NB4 (cell line): ENCODE measurements around the gene CGB1.

Experiments used
- POLR2A ChIP-seq: IDR thresholded peaks from 2 replicates; pipeline ENCODE4 v1.6.1; 2011; ENCODE audit warnings: mild to moderate bottlenecking; ENCODE audit not compliant: insufficient read length; ENCODE audit errors: extremely low read depth
- TF ChIP-seq, protein P1 (sequence below): IDR thresholded peaks from one replicate; pipeline ENCODE4 v1.5.1; 2012; ENCODE audit warnings: low read depth, low read length
- TF ChIP-seq, protein P2 (sequence below): IDR thresholded peaks from 2 replicates; pipeline ENCODE4 v1.6.1; 2011; ENCODE audit warnings: low read depth, low read length

DNA sequence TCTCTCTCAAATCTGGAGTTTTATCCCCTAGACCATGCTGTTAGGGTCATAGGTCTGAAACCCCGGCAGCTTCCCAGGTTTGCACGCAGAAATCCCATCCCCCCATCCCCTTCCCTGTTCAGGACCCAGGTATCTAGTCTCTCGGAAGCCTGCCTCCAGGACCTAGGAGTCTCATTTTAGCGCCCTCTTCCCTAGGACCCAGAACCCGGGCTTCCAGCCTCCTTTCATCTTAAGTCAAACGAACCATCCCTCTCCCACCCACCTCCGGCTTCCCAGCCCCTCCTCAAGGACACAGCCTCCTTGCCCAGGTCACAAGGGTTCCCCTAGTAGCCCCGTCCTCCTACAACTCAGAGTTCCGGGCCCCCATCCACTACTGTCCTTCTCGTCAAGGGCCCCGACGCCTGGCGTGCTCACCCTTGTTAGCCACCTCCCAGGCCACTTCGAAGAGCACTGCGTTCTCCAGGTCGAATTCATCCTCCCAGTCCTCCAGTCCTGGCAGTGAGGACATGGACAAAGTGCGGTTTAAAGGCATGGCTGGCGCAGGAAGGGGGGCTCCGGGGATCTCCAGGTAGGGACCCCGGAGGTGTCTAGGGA lies 44.0 kb downstream of the CGB1 start:
- TF ChIP-seq, protein P1, sequence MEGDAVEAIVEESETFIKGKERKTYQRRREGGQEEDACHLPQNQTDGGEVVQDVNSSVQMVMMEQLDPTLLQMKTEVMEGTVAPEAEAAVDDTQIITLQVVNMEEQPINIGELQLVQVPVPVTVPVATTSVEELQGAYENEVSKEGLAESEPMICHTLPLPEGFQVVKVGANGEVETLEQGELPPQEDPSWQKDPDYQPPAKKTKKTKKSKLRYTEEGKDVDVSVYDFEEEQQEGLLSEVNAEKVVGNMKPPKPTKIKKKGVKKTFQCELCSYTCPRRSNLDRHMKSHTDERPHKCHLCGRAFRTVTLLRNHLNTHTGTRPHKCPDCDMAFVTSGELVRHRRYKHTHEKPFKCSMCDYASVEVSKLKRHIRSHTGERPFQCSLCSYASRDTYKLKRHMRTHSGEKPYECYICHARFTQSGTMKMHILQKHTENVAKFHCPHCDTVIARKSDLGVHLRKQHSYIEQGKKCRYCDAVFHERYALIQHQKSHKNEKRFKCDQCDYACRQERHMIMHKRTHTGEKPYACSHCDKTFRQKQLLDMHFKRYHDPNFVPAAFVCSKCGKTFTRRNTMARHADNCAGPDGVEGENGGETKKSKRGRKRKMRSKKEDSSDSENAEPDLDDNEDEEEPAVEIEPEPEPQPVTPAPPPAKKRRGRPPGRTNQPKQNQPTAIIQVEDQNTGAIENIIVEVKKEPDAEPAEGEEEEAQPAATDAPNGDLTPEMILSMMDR = no peak
- TF ChIP-seq POLR2A = no peak
- TF ChIP-seq, protein P2, sequence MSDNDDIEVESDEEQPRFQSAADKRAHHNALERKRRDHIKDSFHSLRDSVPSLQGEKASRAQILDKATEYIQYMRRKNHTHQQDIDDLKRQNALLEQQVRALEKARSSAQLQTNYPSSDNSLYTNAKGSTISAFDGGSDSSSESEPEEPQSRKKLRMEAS = no peak
